Calu3 (cell line): ENCODE results near the gene TSPAN17. TPM values are rescaled to one million over a fixed set of nuclear protein-coding genes. Genes with fewer than 3 reads are reported as not detected.

Source experiments
- BruUV-seq: library from RNA; stranded (reverse); fragments of 400-500 nt; replicated peaks from 2 replicates; lab custom pipeline; 2021; lab: Mats Ljungman, UMichigan
- CTCF ChIA-PET: fragments of 300-600 bp; sonication (Branson Sonifier 250); formaldehyde crosslinking; loops from one replicate; lab custom pipeline; 2022; ENCODE audit warnings: antibody characterized with exemption; lab: Charles Lee
- DNase-seq: peaks from one replicate; pipeline ENCODE4 v3.0.0; 2022
- H3K27ac Mint-ChIP-seq: one replicate; pipeline ENCODE4 v1.8.0; 2022; ENCODE audit warnings: mixed read lengths; ENCODE audit not compliant: unreplicated experiment
- H3K27me3 Mint-ChIP-seq: one replicate; pipeline ENCODE4 v1.8.0; 2022; ENCODE audit warnings: mixed read lengths; ENCODE audit not compliant: unreplicated experiment
- H3K36me3 Mint-ChIP-seq: one replicate; pipeline ENCODE4 v1.8.0; 2022; ENCODE audit warnings: mild to moderate bottlenecking, moderate library complexity, mixed read lengths; ENCODE audit not compliant: insufficient read depth, unreplicated experiment
- H3K4me1 Mint-ChIP-seq: one replicate; pipeline ENCODE4 v1.8.0; 2022; ENCODE audit warnings: mild to moderate bottlenecking, low read depth, mixed read lengths; ENCODE audit not compliant: unreplicated experiment
- H3K4me3 Mint-ChIP-seq: one replicate; pipeline ENCODE4 v1.8.0; 2022; ENCODE audit warnings: mild to moderate bottlenecking, low read depth, moderate library complexity, mixed read lengths; ENCODE audit not compliant: unreplicated experiment
- H3K9me3 Mint-ChIP-seq: one replicate; pipeline ENCODE4 v1.8.0; 2022; ENCODE audit warnings: low read depth, mixed read lengths; ENCODE audit not compliant: unreplicated experiment
- CTCF ChIP-seq: fragments of 200-600 bp; IDR thresholded peaks from one replicate; pipeline ENCODE4 v1.8.0; 2022; ENCODE audit warnings: antibody characterized with exemption; ENCODE audit not compliant: unreplicated experiment
- intact Hi-C: fragments of 100-400 bp; cut with micrococcal nuclease; formaldehyde crosslinking; loops from one replicate; pipeline ENCODE4 v1.10.0; 2022; ENCODE audit not compliant: unreplicated experiment
- total RNA-seq: library from RNA; stranded (reverse); gene quantifications from 2 replicates; pipeline ENCODE4 v1.2.3, GENCODE V29; 2022

Gene TSPAN17
- total RNA-seq, 1 experiment from 2014 or later: 67.7 TPM

GRCh38 chr5:176609724-176610434 is 37.4 kb upstream of the TSPAN17 start, which contains the start of gene GPRIN1:
Gene GPRIN1, minus strand, starts transcription at chr5:176610156. Its CDS starts 10,322 bp downstream, at chr5:176599834.
- peaks cover 23% of the 10 kb centered on the region for H3K27me3 Mint-ChIP-seq
- H3K36me3 Mint-ChIP-seq: peaks cover 19% of the 10 kb centered on the region
- intact Hi-C loops: loop anchor here (5.0 to 10.0 kb wide), 2 partner anchors 68 to 195 kb away; partner anchors contain the start of gene CLTB
- peak; percentile 90 for DNase-seq
- peak within 1 kb of the TSS; percentile 29 for H3K27ac Mint-ChIP-seq
- no TSS peak for BruUV-seq
- no peaks in the 10 kb centered on the region for H3K9me3 Mint-ChIP-seq
- peaks cover 19% of the 10 kb centered on the region for H3K4me1 Mint-ChIP-seq
- CTCF ChIA-PET: no interaction called here
- TF ChIP-seq CTCF: peak; percentile 50
- H3K4me3 Mint-ChIP-seq: peak within 1 kb of the TSS; percentile 84

- H3K4me3 Mint-ChIP-seq: peak overlapping the region; percentile 48
- H3K9me3 Mint-ChIP-seq: no peaks in the 10 kb centered on the region
- CTCF ChIA-PET: no interaction called here
- BruUV-seq: no TSS peak
- H3K36me3 Mint-ChIP-seq: peaks cover 19% of the 10 kb centered on the region
- H3K27me3 Mint-ChIP-seq: peaks cover 25% of the 10 kb centered on the region
- peaks cover 24% of the 10 kb centered on the region for H3K4me1 Mint-ChIP-seq
- no peak overlapping the region for H3K27ac Mint-ChIP-seq
- intact Hi-C loops: loop anchor here (5.0 to 10.0 kb wide), 2 partner anchors 68 to 196 kb away; partner anchors contain the start of gene CLTB
- TF ChIP-seq CTCF: peak; percentile 10
- no peak for DNase-seq
Observed at GRCh38 chr5:176610435-176610773, 36.9 kb upstream of the TSPAN17 start.

GRCh38 chr5:176611435-176611834 is 35.8 kb upstream of the TSPAN17 start:
- no peak for TF ChIP-seq CTCF
- H3K36me3 Mint-ChIP-seq: peaks cover 19% of the 10 kb centered on the region
- CTCF ChIA-PET: interaction anchor here (0.7 kb wide), 1 partner anchor 49 kb away, joined by 4 read pairs; no protein-coding TSS in a partner anchor
- intact Hi-C loops: loop anchor here (5.0 to 10.0 kb wide), 2 partner anchors 69 to 197 kb away; partner anchors contain the start of gene CLTB
- H3K4me1 Mint-ChIP-seq: peaks cover 30% of the 10 kb centered on the region
- no TSS peak for BruUV-seq
- H3K9me3 Mint-ChIP-seq: no peaks in the 10 kb centered on the region
- H3K4me3 Mint-ChIP-seq: no peak overlapping the region
- no peak overlapping the region for H3K27ac Mint-ChIP-seq
- DNase-seq: peak; percentile 83
- peaks cover 35% of the 10 kb centered on the region for H3K27me3 Mint-ChIP-seq

GRCh38 chr5:176612008-176612407 is 35.3 kb upstream of the TSPAN17 start:
- H3K27ac Mint-ChIP-seq: no peak overlapping the region
- TF ChIP-seq CTCF: no peak

More at GRCh38 chr5:176612008-176612407, 35.3 kb upstream of the TSPAN17 start:
- Mint-ChIP-seq H3K36me3 (peaks cover 19% of the 10 kb centered on the region), H3K27me3 (peaks cover 41% of the 10 kb centered on the region), H3K4me3 (no peak overlapping the region), H3K4me1 (peaks cover 30% of the 10 kb centered on the region), H3K9me3 (no peaks in the 10 kb centered on the region)
- no TSS peak for BruUV-seq
- intact Hi-C loops: loop anchor here (5.0 to 10.0 kb wide), 2 partner anchors 70 to 197 kb away; partner anchors contain the start of gene CLTB
- CTCF ChIA-PET: no interaction called here
- no peak for DNase-seq
